HUES64 (cell line): ENCODE data around the gene ARHGEF12. TPM values are rescaled to one million over a fixed set of nuclear protein-coding genes. Genes with fewer than 3 reads are reported as not detected.

Experiments
- H3K27ac ChIP-seq: 2 replicates; pipeline ENCODE4 v1.7.0; 2013; ENCODE audit warnings: low read depth, low read length, inconsistent platforms
- H3K27me3 ChIP-seq: 2 replicates; pipeline ENCODE4 v1.6.1; 2013; ENCODE audit warnings: mild to moderate bottlenecking, low read length; ENCODE audit not compliant: insufficient read depth
- H3K36me3 ChIP-seq: 2 replicates; pipeline ENCODE4 v1.6.1; 2013; ENCODE audit warnings: mild to moderate bottlenecking, low read length; ENCODE audit not compliant: insufficient read depth
- H3K4me1 ChIP-seq: 2 replicates; pipeline ENCODE4 v1.6.1; 2013; ENCODE audit warnings: mild to moderate bottlenecking, low read length, moderate library complexity; ENCODE audit not compliant: insufficient read depth
- H3K4me3 ChIP-seq: 2 replicates; pipeline ENCODE4 v1.5.1; 2013; ENCODE audit warnings: mild to moderate bottlenecking, low read length, moderate library complexity
- H3K9ac ChIP-seq: 2 replicates; pipeline ENCODE4 v1.6.1; 2013; ENCODE audit warnings: mild to moderate bottlenecking, low read depth, low read length
- H3K9me3 ChIP-seq: 2 replicates; pipeline ENCODE4 v1.6.1; 2013; ENCODE audit warnings: low read depth, low read length; ENCODE audit not compliant: insufficient read depth
- WGBS: fragments of 150-250, 120-280 bp; methylation state at CpG from one replicate; pipeline ENCODE4 v1.1.7; 2013; ENCODE audit warnings: missing lambda C conversion rate; 5-methylcytosine and 5-hydroxymethylcytosine counted together
- polyA plus RNA-seq, 2 experiments: library from polyadenylated mRNA; stranded (reverse); fragments of 50-300 nt; gene quantifications; one replicate each; pipeline ENCODE4 v1.2.3, GENCODE V29; 2013

Gene ARHGEF12, protein sequence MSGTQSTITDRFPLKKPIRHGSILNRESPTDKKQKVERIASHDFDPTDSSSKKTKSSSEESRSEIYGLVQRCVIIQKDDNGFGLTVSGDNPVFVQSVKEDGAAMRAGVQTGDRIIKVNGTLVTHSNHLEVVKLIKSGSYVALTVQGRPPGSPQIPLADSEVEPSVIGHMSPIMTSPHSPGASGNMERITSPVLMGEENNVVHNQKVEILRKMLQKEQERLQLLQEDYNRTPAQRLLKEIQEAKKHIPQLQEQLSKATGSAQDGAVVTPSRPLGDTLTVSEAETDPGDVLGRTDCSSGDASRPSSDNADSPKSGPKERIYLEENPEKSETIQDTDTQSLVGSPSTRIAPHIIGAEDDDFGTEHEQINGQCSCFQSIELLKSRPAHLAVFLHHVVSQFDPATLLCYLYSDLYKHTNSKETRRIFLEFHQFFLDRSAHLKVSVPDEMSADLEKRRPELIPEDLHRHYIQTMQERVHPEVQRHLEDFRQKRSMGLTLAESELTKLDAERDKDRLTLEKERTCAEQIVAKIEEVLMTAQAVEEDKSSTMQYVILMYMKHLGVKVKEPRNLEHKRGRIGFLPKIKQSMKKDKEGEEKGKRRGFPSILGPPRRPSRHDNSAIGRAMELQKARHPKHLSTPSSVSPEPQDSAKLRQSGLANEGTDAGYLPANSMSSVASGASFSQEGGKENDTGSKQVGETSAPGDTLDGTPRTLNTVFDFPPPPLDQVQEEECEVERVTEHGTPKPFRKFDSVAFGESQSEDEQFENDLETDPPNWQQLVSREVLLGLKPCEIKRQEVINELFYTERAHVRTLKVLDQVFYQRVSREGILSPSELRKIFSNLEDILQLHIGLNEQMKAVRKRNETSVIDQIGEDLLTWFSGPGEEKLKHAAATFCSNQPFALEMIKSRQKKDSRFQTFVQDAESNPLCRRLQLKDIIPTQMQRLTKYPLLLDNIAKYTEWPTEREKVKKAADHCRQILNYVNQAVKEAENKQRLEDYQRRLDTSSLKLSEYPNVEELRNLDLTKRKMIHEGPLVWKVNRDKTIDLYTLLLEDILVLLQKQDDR (N-terminal part only)
- polyA plus RNA-seq (2013, experiment 1 of 2), result 12.8 TPM
- polyA plus RNA-seq (2013, experiment 2 of 2), result 16.0 TPM

DNA sequence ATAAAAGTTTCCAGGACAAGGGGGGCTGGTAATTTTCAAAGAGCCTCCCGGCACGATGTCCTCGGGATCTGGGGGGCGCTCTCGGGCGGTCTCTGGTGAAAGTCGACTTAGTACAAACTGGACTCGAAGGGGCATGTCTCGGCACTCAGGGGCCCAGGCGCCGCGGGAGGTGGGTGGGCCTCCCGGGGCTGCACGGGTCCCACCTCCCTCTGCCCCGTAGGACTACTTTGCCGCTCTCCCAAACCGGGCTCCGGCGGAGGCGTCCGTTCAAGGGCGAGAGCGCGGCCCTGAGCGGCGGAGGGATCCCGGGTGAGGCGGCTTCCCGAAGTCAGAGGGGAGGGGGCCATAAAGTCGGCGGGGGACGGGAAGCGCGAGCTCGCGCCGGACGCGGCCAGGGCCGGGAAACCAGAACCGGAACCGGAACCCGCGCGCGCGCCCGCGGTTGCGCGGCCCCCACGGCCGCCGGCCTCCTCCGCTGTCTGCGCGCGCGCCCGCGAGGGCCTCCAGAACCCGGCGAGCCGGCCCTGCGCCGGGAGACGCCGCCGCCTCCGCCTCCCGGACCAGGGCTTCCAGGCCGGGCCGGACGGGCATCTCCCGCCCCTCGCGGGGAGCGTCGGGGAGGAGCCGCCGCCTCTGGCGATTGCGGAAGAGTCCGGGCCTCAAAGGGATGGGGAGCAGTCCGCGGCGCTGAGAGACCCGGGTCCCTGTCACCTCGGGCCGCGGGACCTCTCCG is at the start of gene ARHGEF12:
TSS of gene ARHGEF12 (plus strand) at position 506 of the 733 bp plus-strand sequence. CDS start 831 bp downstream, outside the sequence.
- H3K4me1 ChIP-seq, result peaks cover 27% of the 10 kb centered on the region; the same call in 1 of the 2 replicates
- no peaks in the 10 kb centered on the region for H3K27me3 ChIP-seq
- H3K4me3 ChIP-seq, result peak within 1 kb of the TSS; percentile 71
- under 1% methylated on average over 92 of the region's 92 CpGs for WGBS
- peak within 1 kb of the TSS; percentile 87 for H3K9ac ChIP-seq
- peaks cover 2% of the 10 kb centered on the region; the same call in 1 of the 2 replicates for H3K36me3 ChIP-seq
- peak within 1 kb of the TSS; percentile 79 for H3K27ac ChIP-seq
- H3K9me3 ChIP-seq, result no peaks in the 10 kb centered on the region

DNA sequence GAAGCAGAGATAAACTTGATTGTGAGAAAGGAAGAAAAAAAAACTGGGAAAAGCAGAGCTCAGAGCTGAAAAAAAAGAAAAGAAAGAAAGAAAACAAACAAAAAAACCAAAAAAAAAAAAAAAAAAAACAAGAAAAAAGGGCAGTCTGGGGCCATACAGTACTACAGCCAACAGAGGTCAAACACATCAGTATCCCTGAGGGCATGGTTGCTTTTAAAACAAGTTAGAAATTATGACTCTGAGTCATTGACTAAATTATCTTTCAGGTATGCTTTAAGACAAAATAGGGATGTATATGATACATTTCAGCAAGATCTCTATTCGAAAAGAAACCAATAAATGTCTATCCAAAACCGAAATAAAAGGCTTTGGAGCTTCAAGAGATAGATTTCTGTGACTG is 48.2 kb upstream of the ARHGEF12 start:
- no peak overlapping the region for H3K9ac ChIP-seq
- H3K27me3 ChIP-seq, result no peaks in the 10 kb centered on the region
- no peaks in the 10 kb centered on the region for H3K9me3 ChIP-seq
- H3K36me3 ChIP-seq, result no peaks in the 10 kb centered on the region
- no peaks in the 10 kb centered on the region; the same call in 1 of the 2 replicates for H3K4me1 ChIP-seq
- no peak overlapping the region for H3K4me3 ChIP-seq
- H3K27ac ChIP-seq, result no peak overlapping the region
- 86% methylated on average over 2 of the region's 2 CpGs for WGBS

DNA sequence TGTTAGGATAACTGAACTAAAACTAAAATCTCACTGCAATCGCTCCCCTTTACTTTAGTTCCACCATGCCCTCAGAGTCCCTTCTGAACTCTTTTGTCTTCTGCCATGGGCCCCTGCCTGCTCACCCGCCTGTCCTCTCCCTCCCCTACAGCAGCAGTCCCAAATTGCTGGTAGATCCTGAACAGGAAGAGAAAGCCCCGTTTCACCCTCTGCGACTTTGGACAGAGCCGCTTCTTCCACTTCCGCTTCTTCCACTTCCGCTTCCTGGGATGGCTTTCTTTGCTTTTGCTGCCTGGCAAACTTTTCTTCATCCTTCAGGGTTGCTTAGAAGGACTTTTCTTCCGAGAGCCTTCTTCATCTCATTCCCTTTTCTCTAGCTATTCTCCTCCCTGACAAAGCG is 46.8 kb upstream of the ARHGEF12 start:
- Histone ChIP-seq H3K36me3 (no peaks in the 10 kb centered on the region), H3K27ac (no peak overlapping the region), H3K4me3 (no peak overlapping the region), H3K9me3 (no peaks in the 10 kb centered on the region), H3K4me1 (no peaks in the 10 kb centered on the region; the same call in 1 of the 2 replicates), H3K27me3 (no peaks in the 10 kb centered on the region), H3K9ac (no peak overlapping the region)
- 78% methylated on average over 9 of the region's 9 CpGs for WGBS

DNA sequence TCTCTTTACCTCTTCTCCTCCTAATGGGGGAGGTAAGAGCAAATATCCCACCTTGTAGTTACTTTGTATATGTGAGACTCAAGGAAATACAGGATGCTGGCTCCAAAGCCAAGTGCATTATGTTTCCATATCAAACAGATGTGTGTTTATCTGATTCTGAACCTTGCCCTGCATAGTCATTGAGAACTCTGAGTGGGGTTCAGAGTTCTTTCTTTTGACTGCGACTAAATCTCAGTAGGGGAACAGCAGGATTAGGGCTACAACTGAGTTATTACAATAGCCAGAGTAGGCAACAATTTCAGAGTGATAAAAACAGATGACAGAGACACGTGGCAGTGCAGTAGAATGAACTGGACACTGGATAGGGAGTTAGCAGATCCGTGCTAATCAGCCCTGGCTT is 45.3 kb upstream of the ARHGEF12 start:
- Histone ChIP-seq H3K27me3 (no peaks in the 10 kb centered on the region), H3K4me1 (no peaks in the 10 kb centered on the region; the same call in 1 of the 2 replicates), H3K27ac (no peak overlapping the region), H3K9me3 (no peaks in the 10 kb centered on the region), H3K9ac (no peak overlapping the region), H3K36me3 (no peaks in the 10 kb centered on the region), H3K4me3 (no peak overlapping the region)
- 77% methylated on average over 3 of the region's 3 CpGs for WGBS

DNA sequence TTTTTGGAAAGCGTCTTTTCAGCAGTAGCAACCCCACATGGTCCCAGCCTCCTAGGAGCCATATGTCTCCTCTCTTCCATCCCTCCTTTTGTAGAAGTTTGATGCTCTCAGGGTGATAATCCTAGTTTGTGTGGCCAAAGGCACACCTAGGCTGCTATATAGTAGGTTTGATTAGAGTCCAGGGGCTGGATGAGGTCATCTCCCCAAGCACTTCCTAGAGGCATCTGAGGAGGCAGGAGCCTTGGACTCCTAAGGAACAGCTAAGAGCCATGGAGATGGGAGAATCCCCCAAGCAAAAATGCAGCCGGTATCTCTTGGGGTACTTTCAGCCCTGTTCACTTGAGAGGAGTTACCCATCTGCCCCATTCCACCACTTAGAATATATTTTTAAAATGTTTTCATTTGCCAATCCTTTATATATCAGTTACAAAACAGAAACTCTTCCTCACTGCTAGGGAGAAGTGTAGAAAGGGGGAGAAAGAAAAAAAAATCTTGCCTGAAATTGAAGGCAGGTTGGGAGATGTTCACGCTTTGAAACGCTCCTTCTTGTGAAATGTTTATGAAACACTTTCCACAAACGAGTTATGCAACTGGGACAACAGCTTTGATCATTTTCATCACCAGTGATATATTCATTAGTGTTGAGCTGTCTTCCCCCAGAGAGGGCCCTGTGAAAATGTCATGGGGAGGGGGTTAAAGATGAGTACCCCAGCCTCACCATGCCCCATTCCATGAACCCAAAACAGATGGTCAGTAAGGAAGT is 43.0 kb upstream of the ARHGEF12 start:
- WGBS, result 93% methylated on average over 5 of the region's 5 CpGs
- Histone ChIP-seq H3K27me3 (no peaks in the 10 kb centered on the region), H3K9ac (no peak overlapping the region), H3K27ac (no peak overlapping the region), H3K9me3 (no peaks in the 10 kb centered on the region), H3K36me3 (no peaks in the 10 kb centered on the region), H3K4me1 (no peaks in the 10 kb centered on the region; the same call in 1 of the 2 replicates), H3K4me3 (no peak overlapping the region)

DNA sequence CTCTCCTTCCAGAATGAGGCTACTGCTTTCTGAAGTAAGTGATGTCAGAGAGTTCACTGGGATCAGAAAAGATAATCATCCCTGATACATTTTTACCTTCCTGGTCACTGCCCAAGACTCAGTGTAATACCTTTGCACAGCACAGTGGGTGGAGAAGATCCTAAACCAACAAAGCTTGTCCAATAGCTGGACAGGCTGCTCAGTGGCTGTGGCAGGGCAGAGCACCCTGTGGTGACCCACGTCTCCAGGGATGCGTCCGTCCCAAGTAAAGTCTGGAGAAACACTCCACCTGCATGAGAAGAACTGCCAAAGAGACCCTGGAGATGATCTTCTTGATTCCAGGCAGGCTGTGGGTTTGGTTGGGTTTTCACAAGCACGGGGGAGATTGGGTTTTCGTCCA is 42.1 kb upstream of the ARHGEF12 start:
- Histone ChIP-seq H3K9ac (no peak overlapping the region), H3K36me3 (no peaks in the 10 kb centered on the region), H3K9me3 (no peaks in the 10 kb centered on the region), H3K27ac (no peak overlapping the region), H3K27me3 (no peaks in the 10 kb centered on the region), H3K4me3 (no peak overlapping the region), H3K4me1 (no peaks in the 10 kb centered on the region; the same call in 1 of the 2 replicates)
- WGBS, result 90% methylated on average over 5 of the region's 5 CpGs

DNA sequence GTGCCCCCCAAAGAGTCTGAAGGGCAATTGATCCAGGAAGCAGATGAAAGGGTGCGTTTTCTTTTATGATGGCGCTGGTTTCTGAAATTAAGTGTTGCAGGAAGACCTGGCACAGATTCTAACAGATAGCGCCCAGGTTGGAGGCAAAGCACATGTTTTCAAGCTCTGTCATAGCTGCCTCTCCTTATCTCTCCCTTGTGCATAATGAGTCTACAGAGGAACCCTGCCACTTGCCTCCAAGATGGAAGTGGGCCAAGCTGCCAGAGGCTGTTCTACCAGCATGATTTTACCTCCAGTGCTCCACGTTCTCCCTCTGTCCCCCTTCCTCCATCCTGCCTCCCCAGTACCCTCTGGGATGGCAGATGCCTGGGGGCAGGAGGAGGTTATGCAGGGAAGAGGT is 41.1 kb upstream of the ARHGEF12 start:
- Histone ChIP-seq H3K36me3 (no peaks in the 10 kb centered on the region), H3K27ac (no peak overlapping the region), H3K27me3 (no peaks in the 10 kb centered on the region), H3K4me3 (no peak overlapping the region), H3K9ac (no peak overlapping the region), H3K4me1 (peaks cover 7% of the 10 kb centered on the region; the same call in 1 of the 2 replicates), H3K9me3 (no peaks in the 10 kb centered on the region)
- 83% methylated on average over 4 of the region's 4 CpGs for WGBS

DNA sequence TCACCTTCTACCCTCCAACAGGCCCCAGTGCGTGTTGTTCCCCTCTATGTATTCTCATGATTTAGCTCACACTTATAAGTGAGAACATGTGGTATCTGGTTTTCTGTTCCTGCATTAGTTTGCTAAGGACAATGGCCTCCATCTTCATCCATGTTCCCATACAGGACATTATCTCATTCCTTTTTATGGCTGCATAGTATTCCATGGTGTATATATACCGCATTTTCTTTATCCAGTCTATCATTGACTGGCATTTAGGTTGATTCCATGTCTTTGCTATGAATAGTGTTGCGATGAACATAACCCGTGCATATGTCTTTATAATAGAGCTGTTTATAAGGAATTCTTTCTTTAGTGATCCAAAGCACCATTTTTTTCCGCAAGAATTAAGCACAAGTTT is 39.7 kb upstream of the ARHGEF12 start:
- H3K27me3 ChIP-seq, result no peaks in the 10 kb centered on the region
- WGBS, result 95% methylated on average over 5 of the region's 5 CpGs
- no peaks in the 10 kb centered on the region for H3K36me3 ChIP-seq
- no peak overlapping the region for H3K4me3 ChIP-seq
- no peaks in the 10 kb centered on the region for H3K9me3 ChIP-seq
- H3K4me1 ChIP-seq, result 0 out of 2 replicates have a peak, but pooled peaks cover 7% of the 10 kb centered on the region
- H3K9ac ChIP-seq, result no peak overlapping the region
- H3K27ac ChIP-seq, result no peak overlapping the region

DNA sequence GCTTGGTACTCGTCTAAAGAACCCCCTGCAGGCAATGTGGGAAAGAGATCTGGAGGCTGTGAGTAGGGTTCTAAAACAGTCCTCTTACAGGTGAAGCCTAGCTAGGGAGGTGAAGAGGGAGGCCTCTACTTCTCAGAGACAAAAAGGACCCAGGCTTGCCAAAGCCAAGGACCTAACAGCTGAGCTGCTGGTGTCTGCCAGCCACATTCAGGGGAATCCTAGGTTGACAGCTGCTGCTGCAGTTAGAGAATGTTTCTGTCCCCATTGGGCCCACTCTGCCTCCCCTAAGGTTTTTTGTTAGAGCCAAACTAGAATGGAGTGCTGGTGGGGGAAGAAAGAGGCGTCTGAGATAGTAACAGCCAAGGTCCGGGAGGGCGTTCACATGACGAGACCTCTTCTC is 37.8 kb upstream of the ARHGEF12 start:
- no peak overlapping the region for H3K9ac ChIP-seq
- H3K4me1 ChIP-seq, result peaks cover 10% of the 10 kb centered on the region; the same call in 1 of the 2 replicates
- no peaks in the 10 kb centered on the region for H3K27me3 ChIP-seq
- H3K4me3 ChIP-seq, result no peak overlapping the region
- H3K36me3 ChIP-seq, result no peaks in the 10 kb centered on the region; the same call in 1 of the 2 replicates
- 71% methylated on average over 5 of the region's 5 CpGs for WGBS
- H3K9me3 ChIP-seq, result no peaks in the 10 kb centered on the region
- no peak overlapping the region for H3K27ac ChIP-seq
